ENCODE measurements around the gene NFU1.

NFU1 gene

DNA sequence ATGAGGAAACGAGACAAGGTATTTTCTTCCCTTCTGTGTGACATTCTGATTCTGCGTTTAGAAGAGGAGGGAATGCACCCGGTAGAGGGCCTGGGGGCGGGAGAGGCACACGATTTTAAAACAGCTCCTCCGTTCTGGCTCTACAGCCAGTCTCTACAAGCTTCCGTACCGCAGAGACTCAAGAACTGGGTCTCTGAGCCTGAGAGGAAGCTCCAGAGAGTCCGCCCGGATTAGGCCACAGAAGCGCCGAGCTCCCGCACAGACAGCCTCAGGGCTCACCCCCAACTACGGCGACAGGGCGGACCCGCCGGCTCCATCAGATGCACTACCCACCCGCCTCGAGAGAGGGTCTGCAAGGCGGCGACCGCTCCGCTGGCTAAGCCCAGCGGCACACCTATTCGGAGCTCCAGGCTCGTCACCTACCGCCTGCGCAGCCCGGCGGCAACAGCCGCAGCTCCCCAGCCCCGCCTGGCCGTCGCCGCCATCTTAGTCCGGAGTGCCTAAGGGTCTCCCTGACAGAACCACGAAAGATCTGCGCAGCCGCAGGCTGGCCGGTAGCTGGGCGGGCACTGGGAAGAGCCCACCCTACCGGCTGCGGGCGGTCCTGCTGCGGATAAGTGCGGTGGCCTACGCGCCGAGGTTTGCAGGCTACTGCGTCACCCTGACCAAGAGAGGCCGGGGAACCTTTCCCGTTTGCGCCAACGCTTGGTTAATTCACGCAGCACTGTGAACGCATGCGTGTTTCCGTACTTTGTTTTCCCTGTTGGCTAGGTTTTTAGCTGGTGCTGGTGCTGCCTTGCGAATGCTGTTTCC, at the start of gene NFU1:
Gene NFU1, minus strand, starts transcription at position 498 of the 813 bp plus-strand sequence. Its CDS starts 13 bp downstream, at position 485.
- peak; percentile 70 to 79 for DNase-seq (ENCODE audit: low read depth in 1 of 2, low spot score in 1 of 2)

DNA sequence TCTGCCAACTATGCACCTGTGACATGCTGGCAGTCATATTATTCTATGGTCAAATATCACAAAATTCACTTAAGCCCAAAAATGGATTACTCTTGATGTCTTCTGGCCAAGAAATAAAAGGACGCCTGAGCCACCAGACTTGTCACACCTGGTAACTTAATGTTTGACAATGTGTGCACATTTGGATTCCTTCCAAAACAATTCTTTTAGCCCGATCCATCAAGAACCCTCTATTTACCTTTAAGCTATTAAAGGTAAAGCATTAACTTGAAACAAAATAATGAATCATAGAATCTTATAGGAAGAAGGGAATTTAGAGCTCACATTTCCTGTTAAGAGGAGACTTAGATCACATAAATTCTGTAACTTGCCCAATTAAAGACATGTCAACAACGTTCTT, 46.5 kb upstream of the NFU1 start:
- DNase-seq (ENCODE audit: low read depth in 1 of 2, low spot score in 1 of 2), result no peak

DNA sequence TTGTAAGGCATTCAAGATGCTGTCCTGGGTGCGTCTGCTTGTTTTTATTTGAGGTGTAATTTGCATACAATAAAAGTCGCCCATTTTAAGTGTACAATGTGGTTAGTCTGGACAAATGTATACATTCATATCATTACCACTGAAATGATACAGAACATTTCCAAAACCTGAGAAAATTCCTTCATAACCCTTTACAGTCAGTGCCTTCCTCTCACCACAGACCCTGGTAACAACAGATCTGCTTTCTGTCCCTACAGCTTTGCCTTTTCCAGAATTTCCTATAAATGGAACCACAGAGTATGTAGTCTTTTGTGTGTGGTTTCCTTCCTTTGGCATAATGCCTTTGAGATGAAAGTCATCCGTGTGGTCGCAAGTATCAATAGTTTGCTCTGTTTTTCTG, 45.8 kb upstream of the NFU1 start:
- DNase-seq (ENCODE audit: low read depth in 1 of 2, low spot score in 1 of 2), result no peak

DNA sequence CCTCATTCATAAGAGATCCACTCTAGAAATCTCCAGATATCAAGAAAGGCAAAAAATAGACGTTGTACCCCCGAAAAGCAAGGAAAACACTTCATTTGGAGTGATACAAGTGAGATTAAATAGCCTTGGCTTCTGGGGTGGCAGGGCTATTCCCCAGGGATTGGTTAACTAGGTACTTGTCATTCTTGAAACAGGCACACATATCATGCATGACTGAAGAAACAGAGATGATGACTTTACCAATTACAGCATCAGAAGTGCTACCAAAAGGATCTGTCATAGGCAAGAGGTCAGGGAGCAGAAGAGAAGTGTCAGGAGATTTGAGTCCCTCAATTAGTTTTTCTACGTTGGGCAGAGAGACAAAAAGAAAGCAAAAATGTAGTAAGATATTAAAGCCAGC, 45.2 kb upstream of the NFU1 start:
- no peak for DNase-seq (ENCODE audit: low read depth in 1 of 2, low spot score in 1 of 2)

DNA sequence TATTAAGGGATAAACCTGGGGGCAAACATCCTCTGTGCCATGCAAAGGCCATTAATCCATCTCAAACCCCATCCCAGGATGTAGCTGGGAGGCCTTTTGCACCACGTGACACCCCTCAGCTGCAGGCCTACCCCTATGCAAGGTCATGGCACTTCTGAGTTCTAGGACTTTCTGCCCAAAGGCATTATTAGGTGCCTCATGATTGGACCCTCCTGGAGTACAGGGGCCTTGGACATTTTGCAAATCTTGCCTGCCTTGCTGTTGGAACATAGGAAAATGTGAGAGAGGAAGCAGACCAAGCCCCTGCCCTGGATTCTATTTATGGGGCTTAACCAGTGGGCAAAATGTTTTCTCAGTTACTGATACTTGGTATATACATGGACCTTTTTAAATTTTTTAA, 44.2 kb upstream of the NFU1 start:
- DNase-seq (ENCODE audit: low read depth in 1 of 2, low spot score in 1 of 2), result no peak

DNA sequence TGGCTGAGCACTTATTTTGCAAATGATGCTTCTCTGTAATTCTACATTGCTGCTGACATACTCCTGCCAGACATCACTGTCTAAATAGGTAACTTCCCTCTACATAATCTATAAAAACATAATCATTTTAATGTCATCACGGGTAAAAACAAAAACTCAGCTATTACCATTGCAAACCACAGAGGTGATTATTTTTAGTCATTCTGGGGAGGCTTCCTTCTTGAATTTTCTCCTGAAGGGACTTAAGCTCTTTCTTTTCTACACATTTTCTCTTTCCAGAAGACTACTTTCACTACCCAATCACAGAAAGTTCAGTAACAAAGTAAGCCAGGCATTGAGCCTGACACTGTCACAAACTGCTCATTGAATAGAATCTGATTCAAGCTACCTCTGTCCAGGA, 40.4 kb upstream of the NFU1 start:
- DNase-seq (ENCODE audit: low read depth in 1 of 2, low spot score in 1 of 2), result no peak

DNA sequence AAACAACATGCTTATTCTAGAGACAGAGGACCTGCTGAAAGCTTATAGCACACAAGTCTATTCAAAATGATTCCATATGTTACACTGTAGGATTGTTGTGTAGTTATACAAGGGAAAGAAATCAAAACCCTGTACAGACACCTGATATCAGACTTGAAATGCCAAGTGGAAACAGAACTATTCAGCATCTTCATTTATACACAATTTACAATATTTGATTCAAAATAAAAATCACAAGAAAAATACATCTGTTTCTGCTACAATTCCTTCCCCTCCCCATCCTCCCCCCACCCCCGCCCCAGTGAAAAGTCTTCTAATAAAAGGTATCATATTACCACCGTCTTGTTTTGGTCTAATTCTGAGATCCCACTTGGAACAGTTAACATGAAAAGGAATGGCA, 37.5 kb upstream of the NFU1 start:
- no peak for DNase-seq (ENCODE audit: low read depth in 1 of 2, low spot score in 1 of 2)

DNA sequence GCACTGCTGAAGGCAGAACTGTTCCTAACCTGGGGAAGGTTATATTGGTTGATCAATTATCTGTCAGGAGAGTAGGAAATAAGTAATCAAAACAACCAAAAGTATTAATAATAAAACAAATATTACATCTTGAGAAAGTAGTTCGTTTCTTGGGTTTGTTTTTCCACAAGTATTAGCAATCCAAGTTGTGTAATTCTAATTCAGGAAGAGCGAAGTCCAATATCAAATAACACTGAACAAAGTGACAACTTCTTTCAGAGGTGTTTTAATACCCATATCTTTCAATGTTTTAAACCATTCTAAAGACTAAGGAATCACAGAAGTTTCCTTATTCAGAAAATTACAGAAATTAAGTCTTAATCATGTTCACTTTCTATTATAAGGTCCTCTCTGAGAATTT, 34.6 kb upstream of the NFU1 start:
- DNase-seq (ENCODE audit: low read depth in 1 of 2, low spot score in 1 of 2), result no peak

DNA sequence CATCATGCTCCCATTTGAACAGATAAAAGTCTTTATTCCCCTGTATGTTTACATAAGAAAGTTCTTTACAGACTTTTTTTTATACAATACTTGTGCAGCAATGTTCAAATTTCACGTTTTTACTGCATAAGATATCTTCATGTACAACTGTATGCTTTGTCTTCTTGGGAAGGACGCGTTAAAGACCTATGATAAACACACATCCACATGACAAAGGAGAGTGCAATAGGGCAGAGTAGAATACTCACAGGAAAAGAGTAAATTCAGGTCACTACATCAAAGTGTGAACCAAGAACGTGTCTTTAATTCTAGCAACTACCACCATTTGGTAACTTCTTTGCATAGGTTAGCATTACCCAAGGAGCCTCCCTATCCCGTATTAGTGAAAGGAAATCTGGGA, 33.7 kb upstream of the NFU1 start:
- DNase-seq (ENCODE audit: low read depth in 1 of 2, low spot score in 1 of 2), result no peak

DNA sequence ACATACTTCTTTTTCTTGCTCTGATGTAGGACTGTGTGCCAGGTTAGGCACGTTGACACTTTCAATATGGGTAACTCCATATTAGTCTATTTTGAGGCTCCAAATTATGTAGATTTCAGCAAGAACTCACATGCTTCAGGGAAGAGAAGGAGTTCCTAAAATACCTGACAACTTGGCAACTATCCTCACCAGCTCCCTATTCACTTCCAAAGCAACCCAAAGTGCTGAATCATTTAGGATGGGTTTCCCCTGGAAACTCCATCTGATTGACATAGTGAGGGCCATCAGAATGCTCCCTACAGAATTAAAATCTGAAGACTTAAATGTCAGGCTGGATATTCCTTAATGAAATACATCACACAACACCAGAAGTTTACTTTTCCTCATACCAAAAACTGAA, 32.5 kb upstream of the NFU1 start:
- DNase-seq (ENCODE audit: low read depth in 1 of 2, low spot score in 1 of 2), result no peak

DNA sequence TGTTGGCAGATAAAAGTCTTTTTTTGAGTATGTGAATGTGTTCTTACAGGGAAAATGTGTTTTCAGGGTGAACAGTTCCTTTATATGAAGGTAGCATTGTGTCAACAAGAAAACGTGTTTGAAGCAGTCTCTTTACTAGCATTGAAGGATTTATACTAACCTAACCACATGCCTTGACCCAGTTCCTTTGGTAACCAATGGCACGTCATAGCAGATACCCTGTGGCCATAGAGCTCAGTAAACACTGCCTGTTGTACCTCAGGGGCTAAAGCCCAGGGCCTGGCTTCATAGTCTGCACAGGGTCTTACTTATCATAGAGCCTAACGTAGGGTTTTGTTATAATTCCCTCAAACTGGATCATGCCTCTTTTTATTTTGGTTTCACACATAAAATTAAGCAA, 32.1 kb upstream of the NFU1 start:
- no peak for DNase-seq (ENCODE audit: low read depth in 1 of 2, low spot score in 1 of 2)

DNA sequence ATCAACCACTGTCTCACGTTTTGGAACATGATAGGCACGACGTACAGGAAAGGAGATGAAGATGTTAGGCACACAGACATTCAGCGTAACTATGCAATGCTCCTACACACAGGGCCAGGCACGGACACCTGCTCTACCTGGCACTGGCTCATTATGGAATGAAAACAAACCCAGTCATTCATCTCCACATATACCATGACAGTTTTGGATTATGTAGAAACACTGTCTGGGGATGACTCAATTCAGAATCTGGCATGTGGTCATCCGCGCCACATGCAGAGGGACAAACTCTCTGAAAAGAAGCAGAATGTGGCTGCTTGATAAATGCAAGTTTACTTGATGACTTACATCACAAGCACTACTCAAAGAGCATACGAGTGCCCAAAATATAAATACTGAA, 29.5 kb upstream of the NFU1 start:
- DNase-seq (ENCODE audit: low read depth in 1 of 2, low spot score in 1 of 2), result no peak

DNA sequence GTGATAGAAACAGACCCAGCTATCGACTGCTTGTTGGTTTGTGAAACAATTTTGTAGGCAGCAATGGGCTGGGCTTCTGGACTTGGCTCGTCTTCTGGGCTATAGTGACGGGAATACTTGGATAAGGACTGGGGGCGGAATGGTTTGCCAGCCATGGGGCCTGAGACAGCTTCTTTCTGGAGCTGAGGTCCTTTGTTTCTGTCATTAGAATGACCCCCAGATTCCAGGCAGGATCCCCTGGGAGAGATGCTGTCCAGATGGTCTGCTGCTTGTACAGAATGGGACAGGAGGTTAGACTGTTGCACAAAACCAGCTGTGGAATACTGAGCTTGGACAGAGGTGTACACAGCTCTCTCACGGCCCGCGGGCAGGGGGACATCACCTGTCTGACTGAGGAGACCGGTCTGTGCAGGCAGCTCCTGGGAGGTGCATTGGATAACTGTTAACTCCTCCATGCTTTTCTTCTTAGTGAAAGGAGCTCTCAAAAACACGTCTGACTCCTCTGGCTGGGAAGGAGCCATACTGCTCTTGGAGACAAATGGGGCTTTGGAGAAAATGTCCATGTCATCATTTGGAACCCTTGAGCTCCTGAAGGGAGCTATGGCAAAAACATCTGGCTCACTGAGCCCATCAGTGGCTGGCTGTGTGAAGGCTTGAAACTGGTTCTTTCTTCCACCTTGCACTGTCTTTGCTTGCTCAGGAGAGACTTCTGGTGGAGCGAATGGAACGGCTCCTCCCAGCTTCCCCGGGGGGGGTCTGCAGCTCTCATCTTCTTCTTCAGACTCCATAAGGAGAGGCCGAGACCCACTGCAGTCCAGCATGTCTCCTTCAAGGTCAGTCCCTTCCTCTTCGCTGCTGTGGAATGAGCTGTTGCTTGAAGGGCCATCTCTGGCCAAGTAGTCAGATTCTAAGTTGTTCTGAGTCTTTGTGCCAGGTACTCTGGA, 28.6 kb upstream of the NFU1 start:
- no peak for DNase-seq (ENCODE audit: low read depth in 1 of 2, low spot score in 1 of 2)

DNA sequence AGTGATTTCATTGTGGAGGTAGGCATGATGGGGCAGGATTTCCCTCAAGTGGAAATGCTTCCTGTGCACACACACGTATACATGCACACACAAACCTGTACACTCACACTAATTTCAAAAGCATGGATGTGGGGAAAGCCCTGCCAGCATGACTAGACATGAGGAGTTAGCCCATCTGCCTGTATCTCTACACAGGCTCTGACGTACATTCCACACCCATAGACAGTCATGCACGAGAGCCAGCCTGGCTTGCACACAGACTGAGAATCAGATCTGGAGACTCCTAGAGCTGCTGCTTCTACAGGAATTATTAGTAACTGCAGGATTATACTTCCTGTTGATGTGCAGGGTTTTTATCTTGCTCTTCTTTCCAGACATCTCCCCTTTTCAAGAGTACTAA, 27.3 kb upstream of the NFU1 start:
- DNase-seq (ENCODE audit: low read depth in 1 of 2, low spot score in 1 of 2), result no peak

DNA sequence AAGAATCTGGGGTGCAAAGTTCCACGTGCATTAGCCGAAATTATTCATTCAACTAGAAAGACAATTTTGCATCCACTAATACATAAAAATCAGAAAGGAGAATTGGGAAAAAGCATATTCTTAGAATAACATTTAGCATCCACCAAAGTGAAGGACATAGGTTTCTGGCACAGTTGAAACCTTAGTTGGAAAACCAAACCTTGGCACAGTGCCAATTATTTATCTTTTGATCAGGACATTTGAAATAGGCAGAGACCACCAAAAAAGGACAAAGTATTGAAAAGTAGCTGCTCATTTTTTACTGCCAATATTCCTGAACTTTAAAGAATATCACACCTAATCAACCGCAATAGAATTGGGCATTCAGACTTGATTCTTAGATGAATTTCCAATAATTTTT, 25.5 kb upstream of the NFU1 start:
- no peak for DNase-seq (ENCODE audit: low read depth in 1 of 2, low spot score in 1 of 2)

DNA sequence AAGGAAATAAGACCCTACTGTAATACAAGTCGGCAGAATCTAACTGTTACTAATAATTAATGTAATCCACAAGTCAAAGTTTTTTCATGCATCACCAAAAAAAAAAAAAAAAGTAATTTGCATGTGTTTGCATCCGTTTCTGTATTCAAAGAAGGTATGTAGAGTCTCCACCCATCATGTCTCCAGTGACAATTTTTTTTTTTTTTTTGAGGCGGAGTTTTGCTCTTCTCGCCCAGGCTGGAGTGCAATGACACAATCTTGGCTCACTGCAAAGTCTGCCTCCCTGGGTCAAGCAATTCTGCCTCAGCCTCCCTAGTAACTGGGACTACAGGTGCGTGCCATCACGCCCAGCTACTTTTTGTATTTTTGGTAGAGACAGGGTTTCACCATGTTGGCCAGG, 24.2 kb upstream of the NFU1 start:
- DNase-seq (ENCODE audit: low read depth in 1 of 2, low spot score in 1 of 2), result no peak

DNA sequence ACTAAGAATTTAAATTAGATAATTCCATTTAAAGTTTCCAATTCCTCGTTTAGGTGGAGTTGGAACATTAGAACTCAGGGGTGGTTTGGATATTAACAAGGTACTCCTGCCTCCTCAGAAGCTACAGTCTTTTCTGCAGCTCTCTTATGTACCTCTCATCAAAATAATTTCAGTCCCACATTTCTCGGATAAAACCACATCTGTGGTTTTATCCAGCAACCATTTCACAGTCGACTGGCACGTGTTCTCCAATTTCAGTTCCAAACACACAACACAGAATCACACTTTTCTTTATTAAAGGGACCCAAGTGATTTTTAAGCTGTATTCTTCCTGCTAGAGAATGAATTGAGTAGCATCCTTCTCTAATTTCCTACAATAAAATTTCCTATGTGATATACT, 22.7 kb upstream of the NFU1 start:
- no peak for DNase-seq (ENCODE audit: low read depth in 1 of 2, low spot score in 1 of 2)

DNA sequence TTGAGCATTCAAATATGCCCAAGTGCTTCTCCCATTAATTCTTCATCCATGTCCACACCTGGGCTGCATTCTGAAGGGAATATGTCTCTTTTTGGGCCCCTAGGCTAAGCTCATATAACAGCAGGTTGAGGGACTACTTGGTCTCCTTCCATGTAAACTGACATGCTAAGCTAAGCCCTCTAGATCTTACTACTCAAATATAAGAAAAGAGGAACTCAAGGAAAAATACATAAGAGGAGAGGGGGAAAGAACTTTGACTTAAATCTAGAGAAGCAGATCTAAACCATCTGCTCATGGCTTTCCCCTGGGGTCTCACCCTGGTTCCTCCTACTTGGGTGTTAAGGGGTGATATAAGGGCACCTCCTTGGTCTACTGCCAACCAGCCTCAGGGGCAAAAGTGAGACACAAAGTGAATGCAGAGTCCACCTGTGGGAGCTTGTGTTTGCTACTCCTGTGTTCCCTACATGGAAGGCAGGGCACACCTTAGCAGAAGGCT, 19.8 kb upstream of the NFU1 start:
- DNase-seq (ENCODE audit: low read depth in 1 of 2, low spot score in 1 of 2), result no peak

DNA sequence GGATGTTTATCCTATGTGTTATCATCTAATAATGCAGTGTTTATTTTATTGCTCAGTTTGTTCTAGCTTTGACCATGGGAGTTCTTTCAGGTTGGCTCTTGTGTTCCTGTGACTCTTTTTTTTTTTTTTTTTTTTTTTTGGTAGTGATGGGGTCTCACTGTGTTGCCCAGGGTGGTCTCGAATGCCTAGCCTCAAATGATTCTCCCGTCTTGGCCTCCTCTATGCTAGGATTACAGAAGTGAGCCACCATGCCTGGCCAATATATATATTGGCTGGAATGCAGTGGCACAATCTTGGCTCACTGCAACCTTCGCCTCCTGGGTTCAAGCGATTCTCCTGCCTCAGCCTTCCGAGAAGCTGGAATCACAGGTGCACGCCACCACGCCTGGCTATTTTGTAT, 18.9 kb upstream of the NFU1 start:
- DNase-seq (ENCODE audit: low read depth in 1 of 2, low spot score in 1 of 2), result no peak

DNA sequence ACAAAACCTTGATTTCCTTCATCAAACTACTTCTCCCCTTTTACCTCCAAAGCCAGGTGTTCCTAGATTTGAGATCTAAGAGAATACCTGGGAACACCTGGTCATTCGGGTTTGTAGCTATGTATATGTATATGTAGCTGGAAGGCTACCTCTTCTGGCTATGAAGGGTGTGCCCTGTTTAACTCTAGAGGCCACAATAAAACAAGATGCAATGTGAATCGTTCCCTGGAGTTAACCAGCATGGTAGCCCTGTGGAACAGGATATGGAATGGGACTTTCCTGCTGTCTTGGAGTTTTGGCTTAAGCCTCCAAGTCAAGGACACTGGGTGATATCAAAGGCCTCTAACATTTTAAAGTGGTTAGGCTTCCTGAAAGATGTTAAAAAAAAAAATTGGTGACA, 17.7 kb upstream of the NFU1 start:
- no peak for DNase-seq (ENCODE audit: low read depth in 1 of 2, low spot score in 1 of 2)

DNA sequence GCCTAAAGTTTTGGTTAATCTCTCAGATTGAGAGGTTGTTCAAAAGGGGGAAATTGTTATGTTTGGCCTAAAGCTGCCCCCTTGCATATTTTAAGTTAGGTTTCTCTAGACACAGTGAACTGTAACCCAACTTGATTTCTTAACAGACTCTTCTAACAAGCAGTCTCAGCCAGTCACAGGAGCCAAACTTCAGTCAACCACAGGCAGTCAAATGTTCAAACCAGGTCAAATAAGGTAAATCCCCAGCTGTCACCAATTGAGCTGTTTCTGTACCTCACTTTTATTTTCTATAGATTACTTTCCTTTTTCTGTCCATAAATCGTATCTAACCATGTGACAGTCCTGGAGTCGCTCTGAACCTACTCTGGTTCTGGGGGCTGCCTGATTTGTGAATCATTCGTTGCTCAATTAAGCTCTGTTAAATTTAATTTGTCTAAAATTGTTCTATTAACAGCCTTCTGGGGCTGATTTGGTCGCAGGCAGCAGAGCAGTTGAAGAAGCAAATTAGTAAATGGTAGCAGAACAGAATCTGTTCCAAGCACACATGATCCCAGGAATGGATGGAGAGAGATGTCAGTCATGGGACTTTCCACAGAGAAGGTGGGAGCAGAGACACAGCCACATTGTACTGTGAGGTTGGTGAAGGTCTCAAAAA, 16.4 kb upstream of the NFU1 start:
- DNase-seq (ENCODE audit: low read depth in 1 of 2, low spot score in 1 of 2), result no peak

DNA sequence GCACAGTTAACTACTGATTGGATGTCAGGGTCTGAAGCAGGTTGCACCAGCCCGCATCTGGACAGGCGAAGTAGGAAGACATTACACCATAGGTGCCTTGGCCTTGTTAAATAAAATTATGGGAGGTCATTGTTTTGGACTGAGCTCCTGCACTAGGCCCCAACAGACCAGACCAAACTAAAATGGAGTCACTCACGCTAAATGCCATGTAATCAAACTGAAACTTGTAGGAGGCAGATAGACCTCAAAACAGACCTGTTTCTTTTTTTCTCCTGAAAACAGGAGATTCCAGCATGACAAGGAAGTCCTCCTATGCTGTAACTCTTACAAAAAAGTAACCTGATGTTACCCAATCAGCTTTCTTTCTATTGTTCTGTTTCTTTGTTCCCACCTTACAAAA, 15.5 kb upstream of the NFU1 start:
- DNase-seq (ENCODE audit: low read depth in 1 of 2, low spot score in 1 of 2), result no peak
